Measurements from ENCODE around the gene MYBPH.

- TF ChIP-seq CTCF (IDR thresholded peaks at IDR 0.05) (no peak), POLR2A (IDR thresholded peaks at IDR 0.05; ENCODE audit: low read depth) (no peak), POLR2AphosphoS5 (IDR thresholded peaks at IDR 0.05) (no peak), EP300 (IDR thresholded peaks at IDR 0.05) (no peak)
These were observed 2.5 kb upstream of the MYBPH start for GRCh38 chr1:203178083-203178482.
